ENCODE measurements around the gene ATP6V1B1. TPM values are rescaled to one million over a fixed set of nuclear protein-coding genes. Genes with fewer than 3 reads are reported as not detected.
"Not testable (repeated sequence)": the region's sequence is repeated elsewhere in the genome, so short reads cannot be mapped to it uniquely, and the experiment has no call there.

Gene ATP6V1B1
- total RNA-seq, 2 donors from 2014 or later, result not detected

- H3K27ac Mint-ChIP-seq, result no peak overlapping the region
- DNase-seq, result no peak
- H3K27me3 Mint-ChIP-seq (ENCODE audit: low read depth), result no peaks in the 10 kb centered on the region
- ATAC-seq (replicated peaks in 1 of 2), result no peak
- peaks cover 27% of the 10 kb centered on the region for H3K4me1 Mint-ChIP-seq (ENCODE audit: low read depth)
- peaks cover 6 to 7% of the 10 kb centered on the region in 2 donors for H3K36me3 Mint-ChIP-seq (ENCODE audit: insufficient read depth in 2 of 2)
- no peaks in the 10 kb centered on the region for H3K9me3 Mint-ChIP-seq
- H3K4me3 Mint-ChIP-seq, result no peak overlapping the region
These were observed 54.5 kb downstream of the ATP6V1B1 start for GRCh38 chr2:70990216-70990615.

GRCh38 chr2:70991142-70991541, 55.4 kb downstream of the ATP6V1B1 start:
- H3K4me1 Mint-ChIP-seq (ENCODE audit: low read depth), result peaks cover 32% of the 10 kb centered on the region
- H3K36me3 Mint-ChIP-seq (ENCODE audit: insufficient read depth in 2 of 2), result peaks cover 4 to 7% of the 10 kb centered on the region in 2 donors
- DNase-seq (no peak), ATAC-seq (replicated peaks in 1 of 2) (no peak)
- no peaks in the 10 kb centered on the region for H3K27me3 Mint-ChIP-seq (ENCODE audit: low read depth)
- no peak overlapping the region for H3K4me3 Mint-ChIP-seq
- no peak overlapping the region for H3K27ac Mint-ChIP-seq
- H3K9me3 Mint-ChIP-seq, result no peaks in the 10 kb centered on the region

GRCh38 chr2:70991742-70992141, 56.0 kb downstream of the ATP6V1B1 start:
- ATAC-seq (replicated peaks in 1 of 2) (no peak), DNase-seq (no peak)
- Mint-ChIP-seq H3K9me3 (no peaks in the 10 kb centered on the region), H3K27me3 (ENCODE audit: low read depth) (no peaks in the 10 kb centered on the region), H3K4me1 (ENCODE audit: low read depth) (peaks cover 30% of the 10 kb centered on the region), H3K36me3 (ENCODE audit: insufficient read depth in 2 of 2) (peaks cover 4 to 6% of the 10 kb centered on the region in 2 donors), H3K4me3 (no peak overlapping the region), H3K27ac (no peak overlapping the region)

GRCh38 chr2:70992945-70993853, 57.5 kb downstream of the ATP6V1B1 start:
- Mint-ChIP-seq H3K36me3 (ENCODE audit: insufficient read depth in 2 of 2) (peaks cover 4 to 6% of the 10 kb centered on the region in 2 donors), H3K4me3 (peak overlapping the region; percentile 97 to 99), H3K27me3 (ENCODE audit: low read depth) (no peaks in the 10 kb centered on the region), H3K4me1 (ENCODE audit: low read depth) (peaks cover 30% of the 10 kb centered on the region), H3K27ac (peak overlapping the region; percentile 98), H3K9me3 (no peaks in the 10 kb centered on the region)
- ATAC-seq (replicated peaks in 1 of 2) (no peak), DNase-seq (no peak)

GRCh38 chr2:70994009-70994698, 58.5 kb downstream of the ATP6V1B1 start:
- peak overlapping the region; percentile 97 to 99 for H3K4me3 Mint-ChIP-seq
- H3K27me3 Mint-ChIP-seq (ENCODE audit: low read depth), result no peaks in the 10 kb centered on the region
- no peaks in the 10 kb centered on the region for H3K9me3 Mint-ChIP-seq
- DNase-seq (peak; percentile 77 to 82), ATAC-seq (replicated peaks in 1 of 2) (peak; percentile 60 to 67)
- peaks cover 3 to 4% of the 10 kb centered on the region in 2 donors for H3K36me3 Mint-ChIP-seq (ENCODE audit: insufficient read depth in 2 of 2)
- peaks cover 32% of the 10 kb centered on the region for H3K4me1 Mint-ChIP-seq (ENCODE audit: low read depth)
- H3K27ac Mint-ChIP-seq, result peak overlapping the region; percentile 98

GRCh38 chr2:70994699-70995425, 59.2 kb downstream of the ATP6V1B1 start, which contains the start of gene TEX261:
Gene TEX261 (minus strand): TSS chr2:70994873. CDS start chr2:70994757, 116 bp downstream.
- Mint-ChIP-seq H3K27ac (peak within 1 kb of the TSS; percentile 98), H3K27me3 (ENCODE audit: low read depth) (no peaks in the 10 kb centered on the region), H3K9me3 (no peaks in the 10 kb centered on the region)

GRCh38 chr2:70995426-70995729, 59.7 kb downstream of the ATP6V1B1 start:
- peaks cover 38% of the 10 kb centered on the region for H3K4me1 Mint-ChIP-seq (ENCODE audit: low read depth)
- no peak overlapping the region for H3K27ac Mint-ChIP-seq
- no peaks in the 10 kb centered on the region for H3K27me3 Mint-ChIP-seq (ENCODE audit: low read depth)
- peak; percentile 34 to 47 for ATAC-seq (replicated peaks in 1 of 2)
- H3K36me3 Mint-ChIP-seq (ENCODE audit: insufficient read depth in 2 of 2), result peaks cover 3 to 4% of the 10 kb centered on the region in 2 donors
- peak overlapping the region; percentile 90 to 93 for H3K4me3 Mint-ChIP-seq
- peak; percentile 41 to 64 for DNase-seq
- H3K9me3 Mint-ChIP-seq, result no peaks in the 10 kb centered on the region

More at GRCh38 chr2:70994699-70995425, 59.2 kb downstream of the ATP6V1B1 start, which contains the start of gene TEX261:
- ATAC-seq (replicated peaks in 1 of 2) (peak; percentile 96 to 97), DNase-seq (peak; percentile 94 to 95)
- Mint-ChIP-seq H3K36me3 (ENCODE audit: insufficient read depth in 2 of 2) (peaks cover 3 to 4% of the 10 kb centered on the region in 2 donors), H3K4me1 (ENCODE audit: low read depth) (peaks cover 38% of the 10 kb centered on the region), H3K4me3 (peak within 1 kb of the TSS; percentile 97 to 99)

- not testable (repeated sequence) for H3K36me3 Mint-ChIP-seq (ENCODE audit: insufficient read depth in 2 of 2); H3K27me3 Mint-ChIP-seq (ENCODE audit: low read depth); DNase-seq; H3K27ac Mint-ChIP-seq; H3K9me3 Mint-ChIP-seq; H3K4me3 Mint-ChIP-seq; ATAC-seq (replicated peaks in 1 of 2)
- peaks cover 26% of the 10 kb centered on the region for H3K4me1 Mint-ChIP-seq (ENCODE audit: low read depth)
These were observed 63.2 kb downstream of the ATP6V1B1 start for GRCh38 chr2:70998885-70999284.

- DNase-seq, result no peak
- H3K27me3 Mint-ChIP-seq (ENCODE audit: low read depth), result no peaks in the 10 kb centered on the region
- H3K4me3 Mint-ChIP-seq, result no peak overlapping the region
- H3K36me3 Mint-ChIP-seq (ENCODE audit: insufficient read depth in 2 of 2), result no peaks in the 10 kb centered on the region
- ATAC-seq (replicated peaks in 1 of 2), result no peak
- no peak overlapping the region for H3K27ac Mint-ChIP-seq
- H3K4me1 Mint-ChIP-seq (ENCODE audit: low read depth), result peaks cover 24% of the 10 kb centered on the region
- H3K9me3 Mint-ChIP-seq, result no peaks in the 10 kb centered on the region
These were observed 63.7 kb downstream of the ATP6V1B1 start for GRCh38 chr2:70999362-70999761.

GRCh38 chr2:70999931-71000330, 64.2 kb downstream of the ATP6V1B1 start:
- DNase-seq; H3K27me3 Mint-ChIP-seq (ENCODE audit: low read depth); H3K9me3 Mint-ChIP-seq; ATAC-seq (replicated peaks in 1 of 2); H3K27ac Mint-ChIP-seq; H3K36me3 Mint-ChIP-seq (ENCODE audit: insufficient read depth in 2 of 2): not testable (repeated sequence)
- peaks cover 24% of the 10 kb centered on the region for H3K4me1 Mint-ChIP-seq (ENCODE audit: low read depth)
- peak overlapping the region in 1 of 2 donors; percentile 86 for H3K4me3 Mint-ChIP-seq

- ATAC-seq (replicated peaks in 1 of 2) (peak; percentile 90 to 92), DNase-seq (peak; percentile 86 to 87)
- Mint-ChIP-seq H3K27me3 (ENCODE audit: low read depth) (no peaks in the 10 kb centered on the region), H3K36me3 (ENCODE audit: insufficient read depth in 2 of 2) (no peaks in the 10 kb centered on the region), H3K4me3 (peak overlapping the region; percentile 85 to 86), H3K4me1 (ENCODE audit: low read depth) (peaks cover 17% of the 10 kb centered on the region), H3K9me3 (no peaks in the 10 kb centered on the region), H3K27ac (peak overlapping the region; percentile 89)
These were observed 65.3 kb downstream of the ATP6V1B1 start for GRCh38 chr2:71000780-71001591.

GRCh38 chr2:71001592-71001927, 65.9 kb downstream of the ATP6V1B1 start:
- Mint-ChIP-seq H3K27me3 (ENCODE audit: low read depth) (no peaks in the 10 kb centered on the region), H3K4me3 (no peak overlapping the region), H3K9me3 (no peaks in the 10 kb centered on the region), H3K27ac (no peak overlapping the region), H3K4me1 (ENCODE audit: low read depth) (peaks cover 15% of the 10 kb centered on the region), H3K36me3 (ENCODE audit: insufficient read depth in 2 of 2) (no peaks in the 10 kb centered on the region)
- DNase-seq (no peak), ATAC-seq (replicated peaks in 1 of 2) (no peak)
